HG03139 (cell line): ENCODE measurements around the gene ZCCHC10.
"Not testable (repeated sequence)": the region's sequence is repeated elsewhere in the genome, so short reads cannot be mapped to it uniquely, and the experiment has no call there.

Experiments used
- ATAC-seq: cut with Tn5 transposase; IDR thresholded peaks from one replicate; pipeline ENCODE4 v1.9.1; 2021; ENCODE audit not compliant: unreplicated experiment

Gene ZCCHC10

DNA sequence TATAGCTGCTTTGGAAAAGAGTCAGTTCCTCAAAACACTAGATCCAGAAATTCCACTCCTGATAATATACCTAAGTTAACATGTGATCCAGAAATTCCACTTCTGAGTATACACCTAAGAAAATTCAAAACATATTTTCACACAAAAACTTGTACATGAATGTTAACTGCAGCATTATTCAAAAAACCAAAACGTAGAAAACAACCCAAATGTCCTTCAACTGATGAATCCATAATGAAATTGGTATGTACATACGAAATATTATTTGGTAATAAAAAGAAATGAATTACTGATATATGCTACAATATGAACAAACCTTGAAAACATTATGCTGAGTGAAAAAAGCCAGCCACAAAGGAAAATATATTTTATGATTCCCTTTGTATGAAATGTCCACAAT is 46.4 kb downstream of the ZCCHC10 start:
- no peak for ATAC-seq

DNA sequence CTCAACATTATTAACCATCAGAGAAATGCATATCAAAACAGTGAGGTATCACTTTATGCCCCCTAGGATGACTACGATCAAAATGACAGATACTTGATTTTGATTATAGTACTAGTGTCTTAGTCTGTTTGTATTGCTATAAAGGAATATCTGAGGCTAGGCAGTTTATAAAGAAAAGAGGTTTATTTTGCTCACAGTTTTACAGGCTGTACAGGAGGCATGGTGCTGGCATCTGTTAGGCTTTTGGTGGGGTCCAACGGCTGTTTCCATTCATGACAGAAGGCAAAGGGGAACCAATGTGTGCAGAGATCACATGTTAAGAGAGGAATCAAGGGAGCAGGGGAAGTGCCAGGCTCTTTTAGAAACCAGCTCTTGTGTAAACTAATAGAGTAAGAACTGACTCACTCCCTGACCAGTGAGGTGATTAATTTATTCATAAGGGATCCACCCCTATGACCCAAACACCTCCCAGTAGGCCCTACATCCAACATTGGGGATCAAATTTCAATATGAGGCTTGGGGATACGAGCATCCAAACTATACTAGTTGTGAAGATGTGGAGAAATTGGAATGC is 46.9 kb downstream of the ZCCHC10 start:
- ATAC-seq = no peak

- no peak for ATAC-seq
Observed at GRCh38 chr5:132976852-132977251, 49.5 kb downstream of the ZCCHC10 start.

GRCh38 chr5:132972436-132972828 is 53.9 kb downstream of the ZCCHC10 start:
- ATAC-seq = not testable (repeated sequence)

DNA sequence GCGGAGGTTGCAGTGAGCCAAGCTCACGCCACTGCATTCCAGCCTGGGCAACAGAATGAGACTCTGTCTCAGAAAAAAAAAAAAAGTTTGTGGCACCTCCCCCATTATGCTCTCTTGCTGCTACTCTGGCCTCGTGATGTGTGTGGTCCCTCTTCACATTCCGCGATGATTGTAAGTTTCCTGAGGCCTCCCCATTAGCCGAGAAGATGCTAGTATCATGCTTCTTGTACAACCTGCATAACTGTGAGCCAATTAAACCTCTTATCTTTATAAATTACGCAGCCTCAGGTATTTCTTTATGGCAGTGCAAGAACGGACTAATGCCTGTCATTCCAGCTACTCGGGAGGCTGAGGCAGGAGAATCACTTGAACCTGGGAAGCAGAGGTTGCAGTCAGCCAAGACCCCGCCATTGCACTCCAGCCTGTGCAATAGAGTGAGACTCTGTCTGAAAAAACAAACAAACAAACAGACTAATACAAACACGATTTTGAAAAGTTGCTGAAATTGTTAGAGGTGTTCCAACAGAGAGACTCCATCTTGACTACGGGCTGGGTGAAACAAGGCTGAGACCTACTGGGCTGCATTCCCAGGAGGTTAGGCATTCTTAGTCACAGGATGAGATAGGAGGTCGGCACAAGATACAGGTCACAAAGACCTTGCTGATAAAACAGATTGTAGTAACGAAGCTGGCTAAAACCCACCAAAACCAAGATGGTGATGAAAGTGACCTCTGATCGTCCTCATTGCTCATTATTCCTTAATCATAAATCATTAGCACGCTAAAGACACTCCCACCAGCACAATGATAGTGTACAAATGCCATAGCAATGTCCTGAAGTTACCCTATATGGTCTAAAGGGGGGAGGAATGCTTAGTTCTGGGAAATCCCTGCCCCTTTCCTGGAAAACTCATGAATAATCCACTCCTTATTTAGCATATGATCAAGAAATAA is 54.6 kb downstream of the ZCCHC10 start:
- ATAC-seq = no peak

DNA sequence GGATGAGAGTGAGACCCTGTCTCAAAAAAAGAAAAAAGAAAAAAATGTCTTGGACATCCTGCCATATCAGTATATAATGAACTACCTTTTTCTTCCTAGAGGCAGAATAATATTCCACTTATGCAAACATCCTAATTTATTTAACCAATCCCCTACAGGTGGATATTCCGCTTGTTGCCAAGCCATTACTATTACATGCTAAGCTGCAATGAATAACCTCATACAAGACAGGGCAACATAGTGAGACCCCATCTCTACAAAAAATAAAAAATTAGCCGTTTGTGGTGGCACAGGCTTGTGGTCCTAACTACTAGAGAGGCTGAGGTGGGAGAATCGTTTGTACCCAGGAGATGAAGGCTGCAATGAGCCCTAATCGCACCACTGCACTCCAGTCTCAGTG is 61.2 kb downstream of the ZCCHC10 start:
- no peak for ATAC-seq

- ATAC-seq = peak; percentile 91
Observed at GRCh38 chr5:132963171-132964104, 62.9 kb downstream of the ZCCHC10 start, which contains the start of gene AFF4. TSS of gene AFF4 (minus strand) at chr5:132963634. CDS start at chr5:132937189, 26,445 bp downstream.

- ATAC-seq = no peak
Observed at GRCh38 chr5:132962429-132963021, 63.8 kb downstream of the ZCCHC10 start.

DNA sequence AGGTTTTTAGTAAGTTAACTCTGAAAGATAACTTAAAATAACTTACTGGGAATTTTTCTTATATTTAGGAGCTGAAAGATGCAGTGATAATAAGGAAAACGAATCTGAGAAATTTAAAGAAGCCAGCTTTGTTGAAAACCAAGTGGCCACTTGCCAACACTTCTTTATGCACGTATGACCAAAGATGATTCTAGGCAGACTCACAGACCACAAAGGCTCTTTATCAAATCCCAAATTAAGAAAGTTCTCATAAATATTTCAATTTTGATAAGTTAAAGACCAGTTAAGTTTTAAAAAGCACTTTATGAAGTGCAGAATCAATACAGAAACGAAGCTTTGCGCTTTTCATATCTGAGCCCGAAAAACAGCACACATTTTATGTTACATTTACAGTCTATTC is 64.5 kb downstream of the ZCCHC10 start:
- ATAC-seq = no peak

DNA sequence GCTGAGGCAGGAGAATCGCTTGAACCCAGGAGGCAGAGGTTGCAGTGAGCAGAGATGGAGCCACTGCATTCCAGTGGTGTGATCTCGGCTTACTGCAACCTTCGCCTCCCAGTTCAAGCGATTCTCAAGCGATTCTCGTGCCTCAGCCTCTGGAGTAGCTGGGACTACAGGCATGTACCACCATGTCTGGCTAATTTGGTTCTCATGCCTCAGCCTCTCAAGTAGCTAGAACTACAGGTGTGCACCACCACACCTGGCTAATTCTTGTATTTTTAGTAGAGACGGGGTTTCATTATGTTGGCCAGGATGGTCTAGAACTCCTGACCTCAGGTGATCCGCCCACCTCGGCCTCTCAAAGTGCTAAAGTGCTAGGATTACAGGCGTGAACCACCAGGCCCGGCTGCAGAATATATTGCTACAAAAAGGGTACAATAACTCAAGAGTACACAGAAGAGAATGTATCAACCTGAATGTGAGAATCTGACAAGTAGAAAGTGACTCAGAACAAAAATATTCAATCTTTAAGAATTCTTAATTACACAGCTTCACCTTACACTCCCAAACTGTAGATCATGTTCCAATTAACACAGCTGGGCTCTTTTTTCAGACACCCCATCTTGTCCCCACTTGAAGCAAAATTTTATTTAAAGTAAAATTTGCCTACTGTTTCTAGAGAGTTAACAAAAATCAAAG is 65.1 kb downstream of the ZCCHC10 start:
- ATAC-seq = not testable (repeated sequence)

- ATAC-seq = not testable (repeated sequence)
Observed at GRCh38 chr5:132956166-132956799, 70.1 kb downstream of the ZCCHC10 start.

GRCh38 chr5:132953710-132954109 is 72.6 kb downstream of the ZCCHC10 start:
- ATAC-seq = no peak

GRCh38 chr5:132952829-132953228 is 73.5 kb downstream of the ZCCHC10 start:
- ATAC-seq = no peak

GRCh38 chr5:132951897-132952296 is 74.5 kb downstream of the ZCCHC10 start:
- ATAC-seq = no peak

GRCh38 chr5:132949136-132949535 is 77.2 kb downstream of the ZCCHC10 start:
- no peak for ATAC-seq

DNA sequence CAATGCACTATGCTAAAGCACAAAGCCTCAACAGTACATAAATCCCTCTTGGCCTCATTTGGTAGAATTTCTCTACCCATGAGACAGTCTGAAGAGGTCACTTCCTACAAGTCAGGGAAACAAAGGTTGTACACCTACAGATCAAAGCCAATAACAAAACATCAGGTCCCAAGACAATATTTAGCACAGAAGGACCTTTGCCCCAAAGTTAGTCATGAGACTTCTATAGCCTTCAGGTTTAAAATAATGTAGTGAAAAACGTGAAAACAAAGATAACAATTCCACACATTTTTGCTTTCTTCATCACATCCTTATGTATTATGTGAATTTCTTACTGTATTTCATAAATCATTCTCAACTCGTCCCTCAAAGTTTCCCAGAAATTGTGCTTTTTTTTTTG is 78.7 kb downstream of the ZCCHC10 start:
- ATAC-seq = no peak
